NCI-H748 (cell line): Measurements from ENCODE around the gene ERGIC3.
"Not testable (repeated sequence)": the region's sequence is repeated elsewhere in the genome, so short reads cannot be mapped to it uniquely, and the experiment has no call there.

Source experiments
- DNase-seq: peaks from one replicate; lab custom pipeline; 2025; ENCODE audit not compliant: unreplicated experiment; lab: John Stamatoyannopoulos, UW

Gene ERGIC3

DNA sequence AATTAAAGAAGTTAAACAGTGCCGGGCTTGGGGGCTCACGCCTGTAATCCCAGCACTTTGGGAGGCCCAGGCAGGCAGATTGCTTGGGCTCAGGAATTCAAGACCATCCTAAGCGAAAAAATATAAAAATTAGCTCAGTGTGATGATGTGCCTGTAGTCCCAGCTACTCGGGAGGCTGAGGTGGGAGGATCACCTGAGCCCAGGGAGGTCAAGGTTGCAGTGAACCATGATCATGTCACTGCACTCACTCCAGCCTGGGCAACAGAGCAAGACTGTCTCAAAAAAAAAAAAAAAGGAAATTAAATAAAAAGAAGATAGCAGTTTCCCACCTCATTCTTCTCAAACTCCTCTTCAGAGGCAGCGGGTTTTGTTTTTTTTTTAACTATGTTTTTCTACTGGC, 24.1 kb upstream of the ERGIC3 start:
- not testable (repeated sequence) for DNase-seq

DNA sequence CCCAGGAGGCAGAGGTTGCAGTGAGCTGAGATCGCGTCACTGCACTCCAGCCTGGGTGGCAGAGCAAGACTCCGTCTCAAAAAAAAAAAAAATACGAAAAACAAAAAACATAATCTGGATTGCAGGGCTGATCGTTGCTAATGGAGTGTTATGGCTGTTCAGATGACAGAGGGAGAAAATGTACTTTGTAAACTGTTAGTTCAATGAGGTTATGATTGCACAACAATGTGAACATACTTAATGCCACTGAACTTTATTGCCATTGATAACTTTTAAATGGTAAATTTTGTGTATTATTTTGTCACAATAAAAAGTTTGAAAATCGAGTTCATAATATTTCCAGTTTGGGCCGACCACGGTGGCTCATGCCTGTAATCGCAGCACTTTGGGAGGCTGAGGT, 22.9 kb upstream of the ERGIC3 start:
- no peak for DNase-seq

DNA sequence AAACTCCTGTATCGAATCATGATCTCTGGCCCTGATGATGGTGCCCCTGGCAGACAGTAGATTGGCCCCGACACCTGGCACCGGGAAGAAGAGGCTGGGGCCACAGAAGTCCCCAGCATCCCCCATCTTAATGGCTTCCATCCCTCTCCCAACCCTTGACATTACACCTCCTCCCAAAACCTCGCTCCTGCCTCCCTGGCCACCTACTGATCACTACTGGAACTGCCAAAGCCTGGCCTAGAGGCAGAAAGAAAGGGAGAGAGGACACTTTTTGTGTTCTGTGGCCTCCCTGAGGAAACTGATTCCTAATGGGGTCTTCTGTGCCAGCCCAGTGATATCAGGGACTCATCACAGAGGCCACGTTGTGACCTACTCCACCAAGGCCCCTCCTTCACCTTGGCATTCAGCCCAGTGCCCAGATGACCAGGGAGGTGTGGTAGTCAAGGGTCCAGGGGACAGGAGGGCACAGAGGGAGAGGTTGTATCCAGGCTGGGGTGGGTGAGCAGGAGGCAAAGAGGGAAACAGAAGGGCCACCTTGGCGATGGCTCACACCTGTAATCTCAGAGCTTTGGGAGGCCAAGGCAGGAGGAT, 18.5 kb upstream of the ERGIC3 start:
- DNase-seq: no peak

- DNase-seq: no peak
Observed at GRCh38 chr20:35525639-35526038, 16.2 kb upstream of the ERGIC3 start.

DNA sequence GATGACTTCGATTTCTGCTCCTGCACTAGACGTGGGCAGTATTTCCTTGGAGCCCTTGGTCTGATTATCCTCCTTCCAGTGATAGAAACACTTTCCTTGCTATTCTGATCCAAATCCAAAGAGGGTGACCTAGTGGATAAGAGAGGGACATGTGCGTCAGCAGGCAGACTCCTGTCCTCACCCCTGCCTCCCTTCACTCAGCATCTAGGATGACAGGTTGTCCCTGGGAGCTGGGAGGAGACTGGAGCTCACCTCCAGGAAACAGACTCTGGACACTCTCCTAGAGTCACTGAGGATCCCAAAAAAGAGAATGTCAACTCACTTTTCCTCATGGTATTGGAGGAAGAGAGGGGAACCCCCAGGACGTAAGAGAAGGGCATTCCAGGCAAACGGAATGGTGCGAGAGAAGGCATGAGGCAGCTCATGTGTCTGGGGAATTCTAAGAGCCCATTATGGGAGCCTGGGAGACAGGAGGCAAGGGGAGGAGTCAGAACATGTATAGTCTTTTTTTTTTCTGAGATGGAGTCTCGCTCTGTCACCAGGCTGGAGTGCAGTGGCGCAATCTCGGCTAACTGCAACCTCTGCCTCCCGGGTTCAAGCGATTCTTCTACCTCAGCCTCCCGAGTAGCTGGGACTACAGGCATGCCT, 14.6 kb upstream of the ERGIC3 start:
- DNase-seq: no peak

DNA sequence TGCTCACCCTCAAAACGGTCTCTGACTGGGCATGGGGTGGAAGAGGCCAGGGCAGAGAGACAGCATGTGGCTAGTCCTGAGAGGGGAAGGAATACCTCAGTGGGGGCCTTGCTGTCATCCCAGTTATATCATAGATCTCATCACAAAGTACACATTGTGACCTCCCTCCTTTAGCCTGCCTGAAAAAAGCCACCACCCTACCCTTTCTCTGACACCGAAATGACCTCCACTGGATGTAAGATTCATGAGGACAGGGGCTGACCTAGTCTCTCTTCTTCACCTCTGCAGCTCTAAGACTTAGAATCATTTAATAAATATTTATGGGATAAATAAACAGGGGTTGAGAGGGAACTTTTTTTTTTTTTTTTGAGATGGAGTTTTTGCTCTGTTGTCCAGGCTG, 12.3 kb upstream of the ERGIC3 start, which contains the start of gene C20orf173:
Gene C20orf173 (minus strand): TSS at position 101 of the 400 bp plus-strand sequence. CDS start 279 bp downstream, outside the sequence.
- DNase-seq: no peak

DNA sequence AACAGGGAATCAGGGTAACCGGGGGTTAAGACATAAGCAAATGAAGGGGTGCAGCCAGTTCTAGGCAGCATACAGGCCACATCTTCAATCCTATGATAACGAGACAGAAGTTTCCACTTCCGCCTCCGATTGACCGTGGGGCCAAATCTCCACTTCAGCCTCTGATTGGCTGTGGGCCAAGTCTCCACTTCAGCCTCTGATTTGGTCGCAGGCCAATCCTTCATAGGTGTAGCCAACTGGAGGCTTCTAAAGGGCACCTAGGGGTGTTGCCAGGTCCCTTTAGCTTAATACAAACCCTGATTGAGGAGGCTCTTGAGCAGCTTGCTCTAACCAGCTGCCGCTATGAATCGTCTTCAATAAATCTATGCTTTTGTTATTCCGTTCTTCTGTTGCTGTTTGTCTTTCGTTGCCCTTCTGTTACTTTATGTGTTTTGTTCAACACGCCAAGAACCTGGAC, 2.1 kb upstream of the ERGIC3 start:
- peak; percentile 96 for DNase-seq

DNA sequence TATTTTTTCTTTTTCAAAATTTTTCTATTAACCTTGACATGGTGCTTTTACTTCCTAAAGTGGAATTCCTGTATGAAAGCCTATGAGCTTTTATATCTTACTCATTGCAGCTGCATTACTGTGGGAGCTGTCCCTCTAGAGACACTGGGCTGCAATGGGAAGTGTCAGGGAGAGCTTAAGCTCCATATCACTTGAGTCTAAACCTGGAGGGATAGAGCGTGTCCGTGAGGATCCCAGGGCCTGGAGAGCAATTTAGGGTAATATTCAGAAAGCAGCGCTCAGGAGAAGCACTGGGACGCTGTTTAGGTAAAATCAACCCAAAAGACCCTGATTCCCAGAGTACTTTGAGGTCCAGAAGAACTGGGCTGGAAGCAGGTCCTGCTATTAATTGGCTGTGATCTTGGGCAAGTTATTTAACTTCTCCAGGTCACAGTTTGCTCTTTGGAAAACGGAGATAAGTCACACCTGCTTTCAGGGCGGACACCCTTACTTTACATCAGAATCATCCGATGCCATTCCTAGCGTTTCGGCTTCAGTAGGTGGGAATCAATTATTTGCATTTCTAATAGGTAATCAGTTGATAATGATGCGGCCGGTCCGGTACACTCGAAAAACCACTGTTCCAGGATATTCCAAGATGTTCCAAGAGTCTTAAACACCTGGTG, 628 bp upstream of the ERGIC3 start:
- DNase-seq: peak; percentile 11

- no peak for DNase-seq
Observed at GRCh38 chr20:35542990-35543389, 1.1 kb downstream of the ERGIC3 start.

DNA sequence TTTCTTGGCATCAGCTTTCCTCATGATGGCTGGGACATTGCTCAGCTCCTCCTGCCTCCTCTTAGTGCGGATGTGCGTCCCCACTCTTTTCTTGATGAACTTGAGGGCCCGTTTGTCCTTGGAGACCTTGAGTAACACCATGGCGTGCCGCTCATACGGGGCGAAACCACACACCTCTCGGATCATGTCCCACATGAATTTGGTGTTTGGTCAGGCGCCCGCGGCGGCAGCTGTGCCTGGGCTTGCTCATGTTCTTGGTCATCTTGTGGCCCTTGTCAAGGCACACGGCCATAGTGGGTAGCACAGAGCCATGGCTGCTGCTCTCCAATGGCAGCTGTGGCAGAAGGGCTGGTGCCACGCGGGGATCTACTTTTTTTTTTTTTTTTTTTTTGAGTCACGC, 2.6 kb downstream of the ERGIC3 start:
- no peak for DNase-seq

DNA sequence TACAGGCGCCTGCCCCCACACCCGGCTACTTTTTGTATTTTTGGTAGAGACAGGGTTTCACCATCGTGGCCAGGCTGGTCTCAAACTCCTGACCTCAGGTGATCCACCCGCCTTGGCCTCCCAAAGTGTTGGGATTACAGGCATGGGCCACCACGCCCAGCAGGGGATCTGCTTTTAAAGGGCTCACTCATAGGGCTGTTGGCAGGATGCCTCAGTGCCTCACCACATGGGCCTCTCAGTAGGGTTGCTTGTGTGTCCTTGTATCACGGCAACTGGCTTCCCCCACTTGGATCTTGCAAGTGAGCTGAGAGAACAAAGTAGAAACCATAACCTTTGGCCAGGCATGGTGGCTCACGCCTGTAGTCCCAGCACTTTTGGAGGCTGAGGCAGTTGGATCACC, 3.1 kb downstream of the ERGIC3 start:
- not testable (repeated sequence) for DNase-seq

- no peak for DNase-seq
Observed at GRCh38 chr20:35546127-35546526, 4.2 kb downstream of the ERGIC3 start.

- no peak for DNase-seq
Observed at GRCh38 chr20:35547329-35547728, 5.5 kb downstream of the ERGIC3 start.

DNA sequence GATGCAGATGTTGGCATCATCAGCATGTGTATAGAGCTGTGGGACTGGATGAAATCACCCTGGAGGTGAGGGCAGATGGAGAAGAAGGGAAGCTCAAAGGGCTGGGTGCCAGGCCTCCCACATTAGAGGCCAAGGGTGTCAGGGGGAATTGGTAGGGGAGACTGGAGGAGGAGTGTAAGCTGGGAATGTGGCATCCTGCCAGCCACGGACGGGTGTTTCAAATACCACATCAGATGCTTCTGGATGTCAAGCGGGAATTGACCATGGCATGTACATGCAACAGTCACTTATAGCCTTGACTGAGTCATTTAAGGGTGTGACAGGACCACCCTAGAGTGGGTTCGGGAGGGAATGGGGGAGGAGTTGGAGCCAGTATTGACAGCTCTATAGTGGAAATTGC, 9.6 kb downstream of the ERGIC3 start:
- no peak for DNase-seq

GRCh38 chr20:35552914-35553313, 11.0 kb downstream of the ERGIC3 start:
- no peak for DNase-seq

GRCh38 chr20:35555461-35555860, 13.6 kb downstream of the ERGIC3 start:
- DNase-seq: not testable (repeated sequence)

- no peak for DNase-seq
Observed at GRCh38 chr20:35555951-35556645, 14.2 kb downstream of the ERGIC3 start.

- no peak for DNase-seq
Observed at GRCh38 chr20:35556871-35557270, 15.0 kb downstream of the ERGIC3 start.

GRCh38 chr20:35558451-35558850, 16.6 kb downstream of the ERGIC3 start:
- no peak for DNase-seq

GRCh38 chr20:35559042-35559693, 17.3 kb downstream of the ERGIC3 start:
- no peak for DNase-seq

GRCh38 chr20:35560105-35560511, 18.2 kb downstream of the ERGIC3 start:
- no peak for DNase-seq
